ENCODE results near the gene GPX2. TPM values are rescaled to one million over a fixed set of nuclear protein-coding genes. Genes with fewer than 3 reads are reported as not detected.

GPX2 gene
- total RNA-seq, 6 donors from 2014 or later = 0.91 to 9.5 (median 2.2) TPM

- no peaks in the 10 kb centered on the region for H3K9me3 ChIP-seq
- no peak for ATAC-seq (ENCODE audit: low FRiP score in 2 of 2)
- H3K36me3 ChIP-seq = peaks cover 0 to 16% (median 11%) of the 10 kb centered on the region in 4 donors
- no peak overlapping the region for H3K27ac ChIP-seq
- WGBS, 2 donors = 94 to 98% methylated on average over 4 to 6 of the region's 6 CpGs
- DNase-seq = no peak
- no peak overlapping the region for H3K4me3 ChIP-seq
- no peaks in the 10 kb centered on the region for H3K4me1 ChIP-seq
- H3K27me3 ChIP-seq = no peaks in the 10 kb centered on the region
- TF ChIP-seq, protein P1, sequence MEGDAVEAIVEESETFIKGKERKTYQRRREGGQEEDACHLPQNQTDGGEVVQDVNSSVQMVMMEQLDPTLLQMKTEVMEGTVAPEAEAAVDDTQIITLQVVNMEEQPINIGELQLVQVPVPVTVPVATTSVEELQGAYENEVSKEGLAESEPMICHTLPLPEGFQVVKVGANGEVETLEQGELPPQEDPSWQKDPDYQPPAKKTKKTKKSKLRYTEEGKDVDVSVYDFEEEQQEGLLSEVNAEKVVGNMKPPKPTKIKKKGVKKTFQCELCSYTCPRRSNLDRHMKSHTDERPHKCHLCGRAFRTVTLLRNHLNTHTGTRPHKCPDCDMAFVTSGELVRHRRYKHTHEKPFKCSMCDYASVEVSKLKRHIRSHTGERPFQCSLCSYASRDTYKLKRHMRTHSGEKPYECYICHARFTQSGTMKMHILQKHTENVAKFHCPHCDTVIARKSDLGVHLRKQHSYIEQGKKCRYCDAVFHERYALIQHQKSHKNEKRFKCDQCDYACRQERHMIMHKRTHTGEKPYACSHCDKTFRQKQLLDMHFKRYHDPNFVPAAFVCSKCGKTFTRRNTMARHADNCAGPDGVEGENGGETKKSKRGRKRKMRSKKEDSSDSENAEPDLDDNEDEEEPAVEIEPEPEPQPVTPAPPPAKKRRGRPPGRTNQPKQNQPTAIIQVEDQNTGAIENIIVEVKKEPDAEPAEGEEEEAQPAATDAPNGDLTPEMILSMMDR (IDR thresholded peaks at IDR 0.05) = no peak
- TF ChIP-seq POLR2AphosphoS5 (IDR thresholded peaks at IDR 0.05) (no peak), POLR2A (IDR thresholded peaks at IDR 0.05) (no peak), EP300 (IDR thresholded peaks at IDR 0.05) (no peak)
These were observed 11.1 kb upstream of the GPX2 start for GRCh38 chr14:64953661-64954060.

- Histone ChIP-seq H3K36me3 (peaks cover 0 to 19% (median 13%) of the 10 kb centered on the region in 4 donors), H3K4me3 (no peak overlapping the region), H3K9me3 (no peaks in the 10 kb centered on the region), H3K27me3 (no peaks in the 10 kb centered on the region), H3K27ac (no peak overlapping the region), H3K4me1 (no peaks in the 10 kb centered on the region)
- no peak for DNase-seq
- TF ChIP-seq, protein P1 (IDR thresholded peaks at IDR 0.05) = no peak
- TF ChIP-seq EP300 (IDR thresholded peaks at IDR 0.05) = no peak
- TF ChIP-seq POLR2A (IDR thresholded peaks at IDR 0.05) = no peak
- no peak for TF ChIP-seq POLR2AphosphoS5 (IDR thresholded peaks at IDR 0.05)
- 90 to 94% methylated on average over 8 of the region's 8 CpGs for WGBS, 2 donors
- ATAC-seq (ENCODE audit: low FRiP score in 2 of 2) = no peak
These were observed 10.7 kb upstream of the GPX2 start for GRCh38 chr14:64953310-64953654.

DNA sequence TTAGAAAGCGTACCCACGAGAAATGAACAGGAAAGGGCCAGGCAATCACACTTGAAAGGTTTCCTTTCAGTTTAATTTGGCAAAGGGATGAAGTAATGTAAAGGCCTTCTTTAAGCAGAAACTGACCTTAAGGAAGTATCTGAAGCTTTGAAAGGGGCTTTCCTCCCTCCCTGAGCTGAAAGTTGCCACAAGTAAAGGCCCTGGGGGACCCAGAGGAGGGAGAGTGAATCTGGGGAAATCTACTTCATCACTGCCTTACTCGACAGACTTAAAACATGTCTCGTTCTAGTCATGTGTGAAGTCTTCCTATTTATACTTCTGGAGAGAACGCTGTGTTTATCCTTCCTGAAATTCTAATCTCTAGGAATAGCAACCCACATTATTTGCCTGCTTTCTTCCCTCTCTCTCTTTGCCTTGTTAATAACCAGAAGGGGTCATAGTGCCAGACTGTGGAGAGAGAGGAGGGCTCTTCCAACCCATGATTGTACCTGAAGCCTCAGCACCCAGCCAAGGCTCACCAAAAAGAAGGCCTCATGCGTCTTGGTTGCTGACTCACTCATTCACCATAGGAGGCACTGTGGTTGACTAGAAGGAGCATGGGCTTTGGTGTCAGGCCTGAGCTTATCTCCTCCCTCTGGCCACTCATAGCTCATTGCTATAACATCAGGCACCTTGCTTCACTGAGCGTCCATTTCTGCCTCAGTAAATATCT is 10.2 kb upstream of the GPX2 start:
- DNase-seq (no peak), ATAC-seq (ENCODE audit: low FRiP score in 2 of 2) (no peak)
- Histone ChIP-seq H3K27ac (no peak overlapping the region), H3K27me3 (no peaks in the 10 kb centered on the region), H3K36me3 (peaks cover 0 to 24% (median 15%) of the 10 kb centered on the region in 4 donors), H3K4me1 (no peaks in the 10 kb centered on the region), H3K4me3 (no peak overlapping the region), H3K9me3 (no peaks in the 10 kb centered on the region)
- no peak for TF ChIP-seq EP300 (IDR thresholded peaks at IDR 0.05)
- TF ChIP-seq POLR2A (IDR thresholded peaks at IDR 0.05) = no peak
- TF ChIP-seq POLR2AphosphoS5 (IDR thresholded peaks at IDR 0.05) = no peak
- TF ChIP-seq, protein P1 (IDR thresholded peaks at IDR 0.05) = no peak
- WGBS, 2 donors = 66 to 73% methylated on average over 7 of the region's 7 CpGs

GRCh38 chr14:64951724-64952123 is 9.2 kb upstream of the GPX2 start:
- H3K9me3 ChIP-seq = no peaks in the 10 kb centered on the region
- no peak for TF ChIP-seq POLR2A (IDR thresholded peaks at IDR 0.05)
- DNase-seq (no peak), ATAC-seq (ENCODE audit: low FRiP score in 2 of 2) (no peak)
- H3K36me3 ChIP-seq = peaks cover 0 to 33% (median 15%) of the 10 kb centered on the region in 4 donors
- no peak overlapping the region for H3K27ac ChIP-seq
- no peak overlapping the region for H3K4me3 ChIP-seq
- H3K4me1 ChIP-seq = no peaks in the 10 kb centered on the region
- H3K27me3 ChIP-seq = no peaks in the 10 kb centered on the region

- peaks cover 0 to 33% (median 15%) of the 10 kb centered on the region in 4 donors for H3K36me3 ChIP-seq
These were observed 8.7 kb upstream of the GPX2 start for GRCh38 chr14:64951291-64951690.

More at GRCh38 chr14:64951291-64951690, 8.7 kb upstream of the GPX2 start:
- H3K9me3 ChIP-seq = no peaks in the 10 kb centered on the region
- no peaks in the 10 kb centered on the region for H3K4me1 ChIP-seq
- 96 to 100% methylated on average over 6 to 8 of the region's 8 CpGs for WGBS, 2 donors
- H3K4me3 ChIP-seq = no peak overlapping the region
- no peaks in the 10 kb centered on the region for H3K27me3 ChIP-seq
- no peak for ATAC-seq (ENCODE audit: low FRiP score in 2 of 2)
- TF ChIP-seq POLR2A (IDR thresholded peaks at IDR 0.05) = no peak
- TF ChIP-seq, protein P1 (IDR thresholded peaks at IDR 0.05) = no peak
- TF ChIP-seq POLR2AphosphoS5 (IDR thresholded peaks at IDR 0.05) = no peak
- TF ChIP-seq EP300 (IDR thresholded peaks at IDR 0.05) = no peak
- no peak overlapping the region for H3K27ac ChIP-seq
- DNase-seq = no peak

Data from upper lobe of left lung (tissue), 6 donors.